HepG2 (cell line): ENCODE data around the gene XPO1. TPM values are rescaled to one million over a fixed set of nuclear protein-coding genes. Genes with fewer than 3 reads are reported as not detected.

Experiments
- CAMTA2 ChIP-seq: sonication (generic); formaldehyde crosslinking; IDR thresholded peaks from 2 replicates; pipeline ENCODE4 v1.4.0; 2020; ENCODE audit warnings: mild to moderate bottlenecking, missing genetic modification reagents, borderline replicate concordance
- GZF1 ChIP-seq: sonication (generic); formaldehyde crosslinking; IDR thresholded peaks from 2 replicates; pipeline ENCODE4 v1.5.1; 2020; ENCODE audit warnings: mild to moderate bottlenecking, missing genetic modification reagents
- HDAC6 ChIP-seq: fragments of 200-600 bp; sonication (generic); IDR thresholded peaks from 2 replicates; pipeline ENCODE4 v1.7.0; 2017; ENCODE audit warnings: mild to moderate bottlenecking, antibody characterized with exemption, low read length, low read depth
- HMGA1 ChIP-seq: sonication (generic); formaldehyde crosslinking; conservative IDR thresholded peaks from 2 replicates; pipeline ENCODE4 v1.4.0; 2020; ENCODE audit warnings: missing genetic modification reagents
- HNRNPK ChIP-seq: fragments of 200-400 bp; formaldehyde crosslinking; IDR thresholded peaks from 2 replicates; pipeline ENCODE4 v1.6.1; 2018; ENCODE audit warnings: low read length, low read depth, moderate library complexity, mild to moderate bottlenecking; ENCODE audit not compliant: poor library complexity, severe bottlenecking
- IRF2 ChIP-seq: IDR thresholded peaks from 2 replicates; pipeline ENCODE4 v1.6.1; 2018; ENCODE audit warnings: missing genetic modification reagents, missing compliant biosample characterization
- KDM6A ChIP-seq: IDR thresholded peaks from 2 replicates; pipeline ENCODE4 v1.6.1; 2016; ENCODE audit warnings: low read depth
- KLF6 ChIP-seq: IDR thresholded peaks from 2 replicates; pipeline ENCODE4 v1.8.0; 2016; ENCODE audit warnings: missing biosample characterization, missing genetic modification reagents
- NFKB2 ChIP-seq: sonication (generic); formaldehyde crosslinking; IDR thresholded peaks from 2 replicates; pipeline ENCODE4 v1.4.0; 2020; ENCODE audit warnings: missing genetic modification reagents, borderline replicate concordance
- POGZ ChIP-seq: sonication (generic); formaldehyde crosslinking; IDR thresholded peaks from 2 replicates; pipeline ENCODE4 v1.4.0; 2020; ENCODE audit warnings: mild to moderate bottlenecking, missing genetic modification reagents
- RORA ChIP-seq: sonication (generic); formaldehyde crosslinking; IDR thresholded peaks from 2 replicates; pipeline ENCODE4 v1.5.0; 2020; ENCODE audit warnings: mild to moderate bottlenecking, missing genetic modification reagents, moderate library complexity
- SMAD3 ChIP-seq: sonication (generic); formaldehyde crosslinking; IDR thresholded peaks from 2 replicates; pipeline ENCODE4 v1.4.0; 2020; ENCODE audit warnings: missing genetic modification reagents
- TBL1XR1 ChIP-seq: fragments of 150-350 bp; IDR thresholded peaks from 2 replicates; pipeline ENCODE4 v1.6.1; 2014; ENCODE audit warnings: borderline replicate concordance, low read length; ENCODE audit not compliant: partially characterized antibody
- TCF7 ChIP-seq: sonication (generic); IDR thresholded peaks from 2 replicates; pipeline ENCODE4 v1.6.1; 2016; ENCODE audit warnings: antibody characterized with exemption, low read depth
- ZFP36L2 ChIP-seq: sonication (generic); formaldehyde crosslinking; IDR thresholded peaks from 2 replicates; pipeline ENCODE4 v1.4.0; 2020; ENCODE audit warnings: missing genetic modification reagents
- ZNF17 ChIP-seq: sonication (generic); formaldehyde crosslinking; IDR thresholded peaks from 2 replicates; pipeline ENCODE4 v1.5.0; 2020; ENCODE audit warnings: mild to moderate bottlenecking, missing genetic modification reagents
- ZNF232 ChIP-seq: sonication (generic); formaldehyde crosslinking; IDR thresholded peaks from 2 replicates; pipeline ENCODE4 v1.4.0; 2020; ENCODE audit warnings: missing genetic modification reagents, borderline replicate concordance
- ZNF569 ChIP-seq: sonication (generic); formaldehyde crosslinking; IDR thresholded peaks from 2 replicates; pipeline ENCODE4 v1.5.0; 2020; ENCODE audit warnings: mild to moderate bottlenecking, missing genetic modification reagents, moderate library complexity, borderline replicate concordance
- ZNF879 ChIP-seq: sonication (generic); formaldehyde crosslinking; IDR thresholded peaks from 2 replicates; pipeline ENCODE4 v1.8.1; 2023; ENCODE audit warnings: missing genetic modification reagents
- ZSCAN30 ChIP-seq: sonication (generic); formaldehyde crosslinking; IDR thresholded peaks from 2 replicates; pipeline ENCODE4 v1.5.0; 2020; ENCODE audit warnings: mild to moderate bottlenecking, missing genetic modification reagents
- ZSCAN9 ChIP-seq: IDR thresholded peaks from 2 replicates; pipeline ENCODE4 v1.6.1; 2016; ENCODE audit warnings: borderline replicate concordance
- polyA plus RNA-seq, 8 experiments: library from polyadenylated mRNA; depleted of rRNA in 3 of 8; stranded (reverse) in 7 of 8; unstranded in 1 of 8; fragments of >200 nt; fragmentation: Illumina TruSeq in 4 of 8; extraction: Trizol in 4 of 8; gene quantifications; 2 replicates each; pipeline versions ENCODE4 v1.2.1 to v1.2.3, GENCODE V29; 2011 to 2016; ENCODE audit warnings: low read depth in 4 of 8, missing spikeins in 1 of 8, mixed read lengths in 1 of 8; ENCODE audit not compliant: insufficient read depth in 1 of 8
- total RNA-seq, 5 experiments: library from RNA; depleted of rRNA; stranded (reverse); fragments of >200 nt; fragmentation: Illumina TruSeq; extraction: Trizol; gene quantifications; 2 replicates each; pipeline ENCODE4 v1.2.3, GENCODE V29; 2016; ENCODE audit warnings: low read depth in 1 of 5
- TF ChIP-seq, protein P1 (sequence below): sonication (generic); formaldehyde crosslinking; IDR thresholded peaks from 2 replicates; pipeline ENCODE4 v1.4.0; 2020; ENCODE audit warnings: missing genetic modification reagents, mild to moderate bottlenecking, borderline replicate concordance
- TF ChIP-seq, protein P2 (sequence below): IDR thresholded peaks from 2 replicates; pipeline ENCODE4 v1.6.1; 2016; ENCODE audit warnings: missing compliant biosample characterization, missing genetic modification reagents, borderline replicate concordance
- TF ChIP-seq, protein P3 (sequence below): sonication (generic); formaldehyde crosslinking; conservative IDR thresholded peaks from 2 replicates; pipeline ENCODE4 v1.5.0; 2020; ENCODE audit warnings: missing genetic modification reagents
- TF ChIP-seq, protein P4 (sequence below): IDR thresholded peaks from 2 replicates; pipeline ENCODE4 v1.6.1; 2016; ENCODE audit warnings: low read depth, control low read depth

XPO1 gene
- total and polyA plus RNA-seq, 2 of the 13 experiments (the other 11 are each of a cell fraction or from before 2014, with no cell fraction given) = 67.4 to 212 TPM

DNA sequence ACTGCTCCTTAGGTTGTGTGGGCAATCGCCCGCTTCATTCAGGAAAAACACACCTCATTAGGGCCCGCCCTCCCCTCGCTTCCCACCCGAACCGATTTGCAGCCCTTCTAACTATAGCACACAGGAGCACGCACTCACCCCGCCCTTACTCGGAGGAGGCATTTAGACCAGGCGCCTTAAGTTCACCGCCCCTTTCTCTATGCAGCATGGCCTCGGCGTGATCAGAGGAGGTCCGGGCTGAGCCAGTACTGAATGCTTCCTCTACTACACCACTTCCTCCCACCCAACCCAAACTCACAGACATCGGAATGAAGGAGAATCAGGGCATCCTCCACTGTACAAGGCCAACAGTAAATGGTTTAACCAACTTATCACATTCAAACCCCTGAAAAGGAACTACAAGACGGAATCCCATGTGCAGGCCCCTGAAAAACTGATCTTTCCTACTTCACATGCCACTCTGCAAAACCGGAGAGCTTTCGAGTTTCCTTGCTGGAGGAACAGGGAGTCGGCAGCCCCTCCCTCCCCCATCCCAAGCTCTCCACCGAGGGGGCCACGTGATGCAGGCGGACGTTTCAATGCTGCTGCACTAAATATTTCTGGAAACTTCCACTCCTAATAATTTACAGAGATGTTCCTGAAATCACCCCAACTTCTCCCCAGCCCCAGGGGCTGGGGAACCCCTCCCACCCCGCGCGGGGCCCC, 1.4 kb downstream of the XPO1 start (continued):
- TF ChIP-seq, protein P1, sequence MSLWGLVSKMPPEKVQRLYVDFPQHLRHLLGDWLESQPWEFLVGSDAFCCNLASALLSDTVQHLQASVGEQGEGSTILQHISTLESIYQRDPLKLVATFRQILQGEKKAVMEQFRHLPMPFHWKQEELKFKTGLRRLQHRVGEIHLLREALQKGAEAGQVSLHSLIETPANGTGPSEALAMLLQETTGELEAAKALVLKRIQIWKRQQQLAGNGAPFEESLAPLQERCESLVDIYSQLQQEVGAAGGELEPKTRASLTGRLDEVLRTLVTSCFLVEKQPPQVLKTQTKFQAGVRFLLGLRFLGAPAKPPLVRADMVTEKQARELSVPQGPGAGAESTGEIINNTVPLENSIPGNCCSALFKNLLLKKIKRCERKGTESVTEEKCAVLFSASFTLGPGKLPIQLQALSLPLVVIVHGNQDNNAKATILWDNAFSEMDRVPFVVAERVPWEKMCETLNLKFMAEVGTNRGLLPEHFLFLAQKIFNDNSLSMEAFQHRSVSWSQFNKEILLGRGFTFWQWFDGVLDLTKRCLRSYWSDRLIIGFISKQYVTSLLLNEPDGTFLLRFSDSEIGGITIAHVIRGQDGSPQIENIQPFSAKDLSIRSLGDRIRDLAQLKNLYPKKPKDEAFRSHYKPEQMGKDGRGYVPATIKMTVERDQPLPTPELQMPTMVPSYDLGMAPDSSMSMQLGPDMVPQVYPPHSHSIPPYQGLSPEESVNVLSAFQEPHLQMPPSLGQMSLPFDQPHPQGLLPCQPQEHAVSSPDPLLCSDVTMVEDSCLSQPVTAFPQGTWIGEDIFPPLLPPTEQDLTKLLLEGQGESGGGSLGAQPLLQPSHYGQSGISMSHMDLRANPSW (CRISPR knock-in tag) = no peak
- TF ChIP-seq HDAC6 (no peak), CAMTA2 (CRISPR knock-in tag) (no peak), ZSCAN9 (CRISPR knock-in tag) (peak; percentile 45; the same call in 1 of the 2 replicates), HNRNPK (no peak), IRF2 (CRISPR knock-in tag) (peak; percentile 41), ZFP36L2 (CRISPR knock-in tag) (no peak), POGZ (CRISPR knock-in tag) (peak; percentile 49; the same call in 1 of the 2 replicates), KDM6A (peak; percentile 50; the same call in 1 of the 2 replicates), NFKB2 (CRISPR knock-in tag) (peak; percentile 61; the same call in 1 of the 2 replicates), ZNF17 (CRISPR knock-in tag) (no peak), TBL1XR1 (no peak), ZNF232 (CRISPR knock-in tag) (peak; percentile 59; the same call in 1 of the 2 replicates), ZNF879 (0 out of 2 replicates have a peak, but pooled peaks have one; percentile 73), RORA (CRISPR knock-in tag) (no peak), HMGA1 (CRISPR knock-in tag) (no peak), GZF1 (CRISPR knock-in tag) (no peak), ZNF569 (CRISPR knock-in tag) (no peak), TCF7 (peak; percentile 22; the same call in 1 of the 2 replicates), KLF6 (CRISPR knock-in tag) (peak; percentile 67), SMAD3 (CRISPR knock-in tag) (peak; percentile 78; the same call in 1 of the 2 replicates), ZSCAN30 (CRISPR knock-in tag) (no peak)
- TF ChIP-seq, protein P2, sequence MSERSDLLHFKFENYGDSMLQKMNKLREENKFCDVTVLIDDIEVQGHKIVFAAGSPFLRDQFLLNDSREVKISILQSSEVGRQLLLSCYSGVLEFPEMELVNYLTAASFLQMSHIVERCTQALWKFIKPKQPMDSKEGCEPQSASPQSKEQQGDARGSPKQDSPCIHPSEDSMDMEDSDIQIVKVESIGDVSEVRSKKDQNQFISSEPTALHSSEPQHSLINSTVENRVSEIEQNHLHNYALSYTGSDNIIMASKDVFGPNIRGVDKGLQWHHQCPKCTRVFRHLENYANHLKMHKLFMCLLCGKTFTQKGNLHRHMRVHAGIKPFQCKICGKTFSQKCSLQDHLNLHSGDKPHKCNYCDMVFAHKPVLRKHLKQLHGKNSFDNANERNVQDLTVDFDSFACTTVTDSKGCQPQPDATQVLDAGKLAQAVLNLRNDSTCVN (CRISPR knock-in tag) = peak; percentile 68
- TF ChIP-seq, protein P3, sequence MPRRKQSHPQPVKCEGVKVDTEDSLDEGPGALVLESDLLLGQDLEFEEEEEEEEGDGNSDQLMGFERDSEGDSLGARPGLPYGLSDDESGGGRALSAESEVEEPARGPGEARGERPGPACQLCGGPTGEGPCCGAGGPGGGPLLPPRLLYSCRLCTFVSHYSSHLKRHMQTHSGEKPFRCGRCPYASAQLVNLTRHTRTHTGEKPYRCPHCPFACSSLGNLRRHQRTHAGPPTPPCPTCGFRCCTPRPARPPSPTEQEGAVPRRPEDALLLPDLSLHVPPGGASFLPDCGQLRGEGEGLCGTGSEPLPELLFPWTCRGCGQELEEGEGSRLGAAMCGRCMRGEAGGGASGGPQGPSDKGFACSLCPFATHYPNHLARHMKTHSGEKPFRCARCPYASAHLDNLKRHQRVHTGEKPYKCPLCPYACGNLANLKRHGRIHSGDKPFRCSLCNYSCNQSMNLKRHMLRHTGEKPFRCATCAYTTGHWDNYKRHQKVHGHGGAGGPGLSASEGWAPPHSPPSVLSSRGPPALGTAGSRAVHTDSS (CRISPR knock-in tag) = no peak
- TF ChIP-seq, protein P4, sequence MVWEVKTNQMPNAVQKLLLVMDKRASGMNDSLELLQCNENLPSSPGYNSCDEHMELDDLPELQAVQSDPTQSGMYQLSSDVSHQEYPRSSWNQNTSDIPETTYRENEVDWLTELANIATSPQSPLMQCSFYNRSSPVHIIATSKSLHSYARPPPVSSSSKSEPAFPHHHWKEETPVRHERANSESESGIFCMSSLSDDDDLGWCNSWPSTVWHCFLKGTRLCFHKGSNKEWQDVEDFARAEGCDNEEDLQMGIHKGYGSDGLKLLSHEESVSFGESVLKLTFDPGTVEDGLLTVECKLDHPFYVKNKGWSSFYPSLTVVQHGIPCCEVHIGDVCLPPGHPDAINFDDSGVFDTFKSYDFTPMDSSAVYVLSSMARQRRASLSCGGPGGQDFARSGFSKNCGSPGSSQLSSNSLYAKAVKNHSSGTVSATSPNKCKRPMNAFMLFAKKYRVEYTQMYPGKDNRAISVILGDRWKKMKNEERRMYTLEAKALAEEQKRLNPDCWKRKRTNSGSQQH = no peak
